CD14-positive monocyte (primary cell): ENCODE measurements around the gene SEMA3A. TPM values are rescaled to one million over a fixed set of nuclear protein-coding genes. Genes with fewer than 3 reads are reported as not detected.

Experiments
- DNase-seq, 3 donors: peaks; one replicate each; pipeline ENCODE4 v3.0.0-alpha.2; 2011 to 2022
- H2AFZ ChIP-seq: 2 replicates; pipeline ENCODE4 v1.6.0; 2012; ENCODE audit warnings: mild to moderate bottlenecking, low read depth, low read length, inconsistent platforms; ENCODE audit not compliant: insufficient read depth, poor library complexity, severe bottlenecking
- H3K27ac ChIP-seq, 2 donors: 1 replicate in 1 of 2; 2 replicates in 1 of 2; pipeline ENCODE4 v1.5.1; 2012 to 2013; ENCODE audit warnings: low read length in 2 of 2, control low read depth in 1 of 2, inconsistent platforms in 1 of 2, low read depth in 1 of 2, mild to moderate bottlenecking in 1 of 2
- H3K27me3 ChIP-seq, 2 donors: one replicate each; pipeline versions ENCODE4 v1.6.0 to v1.6.1; 2011 to 2013; ENCODE audit warnings: low read length in 2 of 2; ENCODE audit not compliant: control insufficient read depth in 2 of 2, insufficient read depth in 2 of 2
- H3K36me3 ChIP-seq, 2 donors: replicated peaks in 1 of 2; 1 replicate in 1 of 2; 2 replicates in 1 of 2; pipeline versions ENCODE4 v1.5.1 to v1.6.1; 2012 to 2013; ENCODE audit warnings: low read length in 2 of 2, control low read depth in 1 of 2, inconsistent platforms in 1 of 2, mild to moderate bottlenecking in 1 of 2; ENCODE audit not compliant: insufficient read depth in 2 of 2, control insufficient read depth in 1 of 2
- H3K4me1 ChIP-seq, 2 donors: 1 replicate in 1 of 2; 2 replicates in 1 of 2; pipeline versions ENCODE4 v1.5.1 to v1.6.1; 2012 to 2013; ENCODE audit warnings: low read length in 2 of 2, control low read depth in 1 of 2, inconsistent platforms in 1 of 2, mild to moderate bottlenecking in 1 of 2, moderate library complexity in 1 of 2; ENCODE audit not compliant: insufficient read depth in 2 of 2, control insufficient read depth in 1 of 2
- H3K4me2 ChIP-seq: replicated peaks from 2 replicates; pipeline ENCODE3; 2012; ENCODE audit warnings: low read length, moderate library complexity, mild to moderate bottlenecking; ENCODE audit not compliant: poor library complexity, severe bottlenecking; ENCODE audit errors: extremely low read depth
- H3K4me3 ChIP-seq, 3 experiments: fragments of 200-600 bp in 1 of 3; sonication (generic) in 1 of 3; replicated peaks in 1 of 3; 1 replicate in 2 of 3; 2 replicates in 1 of 3; pipeline ENCODE4 v1.5.1; 2011 to 2013; ENCODE audit warnings: low read length in 3 of 3, mild to moderate bottlenecking in 3 of 3, control low read depth in 2 of 3, low read depth in 2 of 3, inconsistent platforms in 1 of 3, moderate library complexity in 1 of 3
- H3K79me2 ChIP-seq: 2 replicates; pipeline ENCODE4 v1.6.0; 2012; ENCODE audit warnings: mild to moderate bottlenecking, control low read depth, inconsistent platforms, low read length, moderate library complexity; ENCODE audit not compliant: insufficient read depth
- H3K9ac ChIP-seq: 2 replicates; pipeline ENCODE4 v1.6.0; 2017; ENCODE audit warnings: low read length, mild to moderate bottlenecking; ENCODE audit not compliant: insufficient read depth, poor library complexity, severe bottlenecking
- H3K9me3 ChIP-seq, 2 donors: replicated peaks in 1 of 2; 1 replicate in 1 of 2; 2 replicates in 1 of 2; pipeline versions ENCODE4 v1.5.1 to v1.6.1; 2012 to 2013; ENCODE audit warnings: low read length in 2 of 2, control low read depth in 1 of 2; ENCODE audit not compliant: control insufficient read depth in 1 of 2, insufficient read depth in 1 of 2
- H4K20me1 ChIP-seq: 2 replicates; pipeline ENCODE4 v1.6.0; 2012; ENCODE audit warnings: mild to moderate bottlenecking, low read length, control low read depth, moderate library complexity; ENCODE audit not compliant: insufficient read depth
- H3K27ac Mint-ChIP-seq, 7 donors: one replicate each; pipeline ENCODE4 v1.8.0; 2020; ENCODE audit warnings: mild to moderate bottlenecking in 7 of 7, mixed read lengths in 7 of 7, moderate library complexity in 6 of 7, inconsistent platforms in 2 of 7
- H3K27me3 Mint-ChIP-seq, 3 donors: one replicate each; pipeline ENCODE4 v1.8.0; 2021 to 2022; ENCODE audit warnings: low read depth in 3 of 3, mild to moderate bottlenecking in 3 of 3, mixed read lengths in 3 of 3, moderate library complexity in 3 of 3, inconsistent platforms in 1 of 3
- H3K36me3 Mint-ChIP-seq, 2 donors: one replicate each; pipeline ENCODE4 v1.8.0; 2020; ENCODE audit warnings: mixed read lengths in 2 of 2, inconsistent platforms in 1 of 2, mild to moderate bottlenecking in 1 of 2
- H3K4me1 Mint-ChIP-seq: one replicate; pipeline ENCODE4 v1.8.0; 2020; ENCODE audit warnings: mild to moderate bottlenecking, mixed read lengths
- H3K4me3 Mint-ChIP-seq, 2 donors: one replicate each; pipeline ENCODE4 v1.8.0; 2020; ENCODE audit warnings: mild to moderate bottlenecking in 2 of 2, mixed read lengths in 2 of 2, moderate library complexity in 1 of 2
- H3K9me3 Mint-ChIP-seq, 7 donors: one replicate each; pipeline ENCODE4 v1.8.0; 2020 to 2022; ENCODE audit warnings: mixed read lengths in 7 of 7, mild to moderate bottlenecking in 6 of 7, moderate library complexity in 6 of 7, inconsistent platforms in 2 of 7
- whole genome bisulfite sequencing: methylation state at CpG from one replicate; pipeline ENCODE4 v1.1.5; 2013; ENCODE audit warnings: missing lambda C conversion rate; ENCODE audit not compliant: insufficient coverage; 5-methylcytosine and 5-hydroxymethylcytosine counted together
- intact Hi-C, 2 donors: fragments of 100-400 bp; cut with micrococcal nuclease; formaldehyde crosslinking; loops; one replicate each; pipeline versions ENCODE4 v1.15.0 to v1.15.1; 2023
- polyA plus RNA-seq, 3 donors: library from polyadenylated mRNA; depleted of rRNA in 1 of 3; unstranded in 2 of 3; stranded (reverse) in 1 of 3; fragments of 300-500 nt in 2 of 3; fragments of >200 nt in 1 of 3; fragmentation: Illumina TruSeq in 2 of 3; gene quantifications; 1 replicate in 2 of 3; 2 replicates in 1 of 3; pipeline ENCODE4 v1.2.3, GENCODE V29; 2012 to 2021
- TF ChIP-seq, protein P1 (sequence below): fragments of 200-600 bp; IDR thresholded peaks from one replicate; pipeline ENCODE4 v1.8.0; 2022; ENCODE audit warnings: antibody characterized with exemption, mild to moderate bottlenecking

The SEMA3A gene
- polyA plus RNA-seq, 3 donors, result 0.03 TPM; not detected in 2

- intact Hi-C loops, result no loop called here
- no peaks in the 10 kb centered on the region for H3K36me3 ChIP-seq
- no peaks in the 10 kb centered on the region for H3K79me2 ChIP-seq
- no peak overlapping the region for H3K4me3 Mint-ChIP-seq
- no peaks in the 10 kb centered on the region for H4K20me1 ChIP-seq
- no peak overlapping the region for H2AFZ ChIP-seq
- peaks cover 0 to 2% (median 0%) of the 10 kb centered on the region in 3 donors for H3K27me3 Mint-ChIP-seq
- H3K27ac Mint-ChIP-seq, result no peak overlapping the region
- no peak for DNase-seq
- no CpG with 5 or more reads among the region's 3 CpGs for WGBS
- peaks cover 0 to 10% (median 4%) of the 10 kb centered on the region in 7 donors for H3K9me3 Mint-ChIP-seq
- no peaks in the 10 kb centered on the region for H3K36me3 Mint-ChIP-seq
- no peaks in the 10 kb centered on the region for H3K27me3 ChIP-seq
- no peaks in the 10 kb centered on the region for H3K4me1 ChIP-seq
- peaks cover 0 to 2% of the 10 kb centered on the region in 2 donors for H3K9me3 ChIP-seq
- no peak overlapping the region for H3K27ac ChIP-seq
- H3K9ac ChIP-seq, result no peak overlapping the region
- no peak overlapping the region for H3K4me2 ChIP-seq
- TF ChIP-seq, protein P1, sequence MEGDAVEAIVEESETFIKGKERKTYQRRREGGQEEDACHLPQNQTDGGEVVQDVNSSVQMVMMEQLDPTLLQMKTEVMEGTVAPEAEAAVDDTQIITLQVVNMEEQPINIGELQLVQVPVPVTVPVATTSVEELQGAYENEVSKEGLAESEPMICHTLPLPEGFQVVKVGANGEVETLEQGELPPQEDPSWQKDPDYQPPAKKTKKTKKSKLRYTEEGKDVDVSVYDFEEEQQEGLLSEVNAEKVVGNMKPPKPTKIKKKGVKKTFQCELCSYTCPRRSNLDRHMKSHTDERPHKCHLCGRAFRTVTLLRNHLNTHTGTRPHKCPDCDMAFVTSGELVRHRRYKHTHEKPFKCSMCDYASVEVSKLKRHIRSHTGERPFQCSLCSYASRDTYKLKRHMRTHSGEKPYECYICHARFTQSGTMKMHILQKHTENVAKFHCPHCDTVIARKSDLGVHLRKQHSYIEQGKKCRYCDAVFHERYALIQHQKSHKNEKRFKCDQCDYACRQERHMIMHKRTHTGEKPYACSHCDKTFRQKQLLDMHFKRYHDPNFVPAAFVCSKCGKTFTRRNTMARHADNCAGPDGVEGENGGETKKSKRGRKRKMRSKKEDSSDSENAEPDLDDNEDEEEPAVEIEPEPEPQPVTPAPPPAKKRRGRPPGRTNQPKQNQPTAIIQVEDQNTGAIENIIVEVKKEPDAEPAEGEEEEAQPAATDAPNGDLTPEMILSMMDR, result no peak
- no peaks in the 10 kb centered on the region for H3K4me1 Mint-ChIP-seq
- no peak overlapping the region for H3K4me3 ChIP-seq
Observed at GRCh38 chr7:84027678-84028077, 166.9 kb downstream of the SEMA3A start.

GRCh38 chr7:84025332-84025927 lies 169.2 kb downstream of the SEMA3A start:
- H3K27me3 ChIP-seq, result no peaks in the 10 kb centered on the region
- H3K9me3 ChIP-seq, result peaks cover 0 to 2% of the 10 kb centered on the region in 2 donors
- no peak for DNase-seq
- no peak overlapping the region for H3K4me3 ChIP-seq
- Mint-ChIP-seq H3K9me3 (peaks cover 0 to 6% (median 3%) of the 10 kb centered on the region in 7 donors), H3K27me3 (peaks cover 0 to 2% (median 0%) of the 10 kb centered on the region in 3 donors), H3K4me3 (no peak overlapping the region), H3K4me1 (no peaks in the 10 kb centered on the region), H3K36me3 (no peaks in the 10 kb centered on the region), H3K27ac (no peak overlapping the region)
- intact Hi-C loops, result no loop called here
- TF ChIP-seq, protein P1, result no peak
- H3K9ac ChIP-seq, result no peak overlapping the region
- H4K20me1 ChIP-seq, result no peaks in the 10 kb centered on the region
- no peaks in the 10 kb centered on the region for H3K79me2 ChIP-seq
- no peak overlapping the region for H2AFZ ChIP-seq
- H3K27ac ChIP-seq, result no peak overlapping the region
- no peaks in the 10 kb centered on the region for H3K36me3 ChIP-seq
- no peaks in the 10 kb centered on the region for H3K4me1 ChIP-seq
- H3K4me2 ChIP-seq, result no peak overlapping the region
- 100% methylated on average over 1 of the region's 3 CpGs for WGBS
